ENCODE results near the gene TMEM51. TPM values are rescaled to one million over a fixed set of nuclear protein-coding genes. Genes with fewer than 3 reads are reported as not detected.
"Not testable (repeated sequence)": the region's sequence is repeated elsewhere in the genome, so short reads cannot be mapped to it uniquely, and the experiment has no call there.

Gene TMEM51
- polyA plus RNA-seq, 4 donors = 20.0 to 23.2 (median 20.9) TPM

GRCh38 chr1:15125101-15125745 lies 28.3 kb upstream of the TMEM51 start:
- no peak for DNase-seq (ENCODE audit: low read depth in 4 of 4, low spot score in 3 of 4)

GRCh38 chr1:15128077-15128476 lies 25.5 kb upstream of the TMEM51 start:
- DNase-seq (ENCODE audit: low read depth in 4 of 4, low spot score in 3 of 4) = no peak

- peak in 2 of 4 donors; percentile 29 to 48 for DNase-seq (ENCODE audit: low read depth in 4 of 4, low spot score in 3 of 4)
Observed at GRCh38 chr1:15128520-15129313, 24.8 kb upstream of the TMEM51 start.

GRCh38 chr1:15129944-15130343 lies 23.6 kb upstream of the TMEM51 start:
- DNase-seq (ENCODE audit: low read depth in 4 of 4, low spot score in 3 of 4) = no peak

- no peak for DNase-seq (ENCODE audit: low read depth in 4 of 4, low spot score in 3 of 4)
Observed at GRCh38 chr1:15130607-15131006, 22.9 kb upstream of the TMEM51 start.

- DNase-seq (ENCODE audit: low read depth in 4 of 4, low spot score in 3 of 4) = no peak
Observed at GRCh38 chr1:15132965-15133364, 20.6 kb upstream of the TMEM51 start.

- DNase-seq (ENCODE audit: low read depth in 4 of 4, low spot score in 3 of 4) = no peak
Observed at GRCh38 chr1:15134285-15134684, 19.3 kb upstream of the TMEM51 start.

- DNase-seq (ENCODE audit: low read depth in 4 of 4, low spot score in 3 of 4) = not testable (repeated sequence)
Observed at GRCh38 chr1:15135604-15136003, 17.9 kb upstream of the TMEM51 start.

GRCh38 chr1:15137809-15138208 lies 15.7 kb upstream of the TMEM51 start:
- DNase-seq (ENCODE audit: low read depth in 4 of 4, low spot score in 3 of 4) = no peak

- no peak for DNase-seq (ENCODE audit: low read depth in 4 of 4, low spot score in 3 of 4)
Observed at GRCh38 chr1:15139654-15140350, 13.7 kb upstream of the TMEM51 start.

- no peak for DNase-seq (ENCODE audit: low read depth in 4 of 4, low spot score in 3 of 4)
Observed at GRCh38 chr1:15141935-15142539, 11.5 kb upstream of the TMEM51 start.

- no peak for DNase-seq (ENCODE audit: low read depth in 4 of 4, low spot score in 3 of 4)
Observed at GRCh38 chr1:15145327-15145726, 8.2 kb upstream of the TMEM51 start.

GRCh38 chr1:15146142-15146680 lies 7.3 kb upstream of the TMEM51 start:
- DNase-seq (ENCODE audit: low read depth in 4 of 4, low spot score in 3 of 4) = no peak

GRCh38 chr1:15146971-15147376 lies 6.6 kb upstream of the TMEM51 start:
- no peak for DNase-seq (ENCODE audit: low read depth in 4 of 4, low spot score in 3 of 4)

- DNase-seq (ENCODE audit: low read depth in 4 of 4, low spot score in 3 of 4) = no peak
Observed at GRCh38 chr1:15148004-15148403, 5.5 kb upstream of the TMEM51 start.

GRCh38 chr1:15148475-15148874 lies 5.1 kb upstream of the TMEM51 start:
- no peak for DNase-seq (ENCODE audit: low read depth in 4 of 4, low spot score in 3 of 4)

- no peak for DNase-seq (ENCODE audit: low read depth in 4 of 4, low spot score in 3 of 4)
Observed at GRCh38 chr1:15148941-15149340, 4.6 kb upstream of the TMEM51 start.

GRCh38 chr1:15150376-15150775 lies 3.2 kb upstream of the TMEM51 start:
- DNase-seq (ENCODE audit: low read depth in 4 of 4, low spot score in 3 of 4) = no peak

GRCh38 chr1:15151377-15151806 lies 2.2 kb upstream of the TMEM51 start:
- no peak for DNase-seq (ENCODE audit: low read depth in 4 of 4, low spot score in 3 of 4)

GRCh38 chr1:15151871-15152270 lies 1.7 kb upstream of the TMEM51 start:
- DNase-seq (ENCODE audit: low read depth in 4 of 4, low spot score in 3 of 4) = no peak
